HG03139 (cell line): ENCODE measurements around the gene TOM1.

Source experiments
- ATAC-seq: cut with Tn5 transposase; IDR thresholded peaks from one replicate; pipeline ENCODE4 v1.9.1; 2021; ENCODE audit not compliant: unreplicated experiment

Gene TOM1

DNA sequence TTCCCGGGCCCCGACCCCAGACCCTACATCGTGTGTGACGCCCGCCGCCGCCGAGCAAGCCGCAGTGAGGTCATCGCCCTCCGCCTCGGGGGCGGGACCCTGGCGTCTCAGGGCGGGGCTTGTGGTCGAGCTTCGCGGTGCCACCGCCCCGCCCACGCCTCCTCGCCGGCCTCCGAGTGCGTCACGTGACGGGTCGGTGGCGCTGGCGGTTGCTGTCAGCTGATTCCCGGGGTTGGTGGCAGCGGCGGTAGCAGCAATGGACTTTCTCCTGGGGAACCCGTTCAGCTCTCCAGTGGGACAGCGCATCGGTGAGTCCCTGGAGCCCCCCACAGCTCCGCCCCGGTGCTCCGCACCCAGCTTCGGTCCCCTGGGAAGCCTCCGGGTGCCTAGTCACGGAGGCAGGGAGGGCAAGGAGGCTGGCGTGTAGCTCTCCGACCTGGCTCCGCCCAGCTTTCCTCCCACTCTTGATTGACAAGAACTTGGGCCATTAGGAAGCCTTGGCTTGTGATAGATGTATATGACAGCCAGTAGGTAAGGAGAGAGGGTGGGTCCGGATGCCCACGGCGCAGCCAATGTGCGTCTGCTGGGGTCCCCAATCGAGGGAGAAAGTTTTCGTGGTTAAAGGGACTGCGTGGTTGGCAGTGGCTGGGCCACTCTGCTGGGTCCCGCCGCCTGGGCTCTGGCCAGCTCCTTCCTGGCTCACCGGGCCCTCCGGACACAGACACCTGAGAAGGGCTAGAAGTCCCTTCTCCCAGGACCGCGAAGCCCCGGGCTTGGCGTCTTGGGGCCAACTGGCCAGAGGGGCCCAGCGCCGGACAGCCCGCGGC lies at the start of gene TOM1:
Gene TOM1, plus strand, starts transcription at position 222 of the 827 bp plus-strand sequence. Its CDS starts 35 bp downstream, at position 257.
- ATAC-seq, result peak; percentile 94

DNA sequence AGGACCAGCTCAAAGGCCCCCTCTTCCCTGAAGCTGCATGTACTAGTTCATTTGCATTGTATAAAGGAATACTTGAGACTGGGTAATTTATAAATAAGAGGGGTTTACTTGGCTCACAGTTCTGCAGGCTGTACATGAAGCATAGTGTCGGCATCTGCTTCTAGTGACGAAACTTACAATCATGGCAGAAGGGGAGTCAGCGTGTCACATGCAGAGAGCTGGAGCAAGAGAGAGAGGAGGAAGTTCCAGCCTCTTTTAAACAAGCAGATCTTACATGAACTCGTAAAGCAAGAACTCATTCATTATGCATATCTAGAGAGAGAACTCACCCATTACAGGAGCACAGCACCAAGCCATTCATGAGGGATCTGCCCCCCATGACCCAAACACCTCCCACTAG lies 49.5 kb upstream of the TOM1 start:
- no peak for ATAC-seq

DNA sequence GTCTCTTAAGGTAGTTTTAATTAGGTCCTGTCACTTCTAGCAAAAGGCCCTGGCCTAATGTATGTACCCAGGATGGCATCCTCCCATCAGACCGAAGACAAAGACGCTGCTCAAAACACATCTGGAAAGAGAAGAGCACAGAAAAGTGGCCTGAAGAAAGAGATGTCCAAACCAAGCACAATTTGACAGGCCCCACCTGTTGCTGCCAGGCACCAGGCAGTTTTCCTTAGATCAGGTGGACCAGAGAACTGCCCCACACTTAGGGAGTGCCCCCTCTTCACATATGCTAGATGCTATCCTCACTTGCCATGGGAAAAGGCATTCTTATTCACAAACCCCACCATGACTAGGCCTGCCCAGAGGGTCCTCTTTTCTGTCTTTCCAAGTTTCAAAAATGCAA lies 45.7 kb upstream of the TOM1 start:
- ATAC-seq, result no peak

DNA sequence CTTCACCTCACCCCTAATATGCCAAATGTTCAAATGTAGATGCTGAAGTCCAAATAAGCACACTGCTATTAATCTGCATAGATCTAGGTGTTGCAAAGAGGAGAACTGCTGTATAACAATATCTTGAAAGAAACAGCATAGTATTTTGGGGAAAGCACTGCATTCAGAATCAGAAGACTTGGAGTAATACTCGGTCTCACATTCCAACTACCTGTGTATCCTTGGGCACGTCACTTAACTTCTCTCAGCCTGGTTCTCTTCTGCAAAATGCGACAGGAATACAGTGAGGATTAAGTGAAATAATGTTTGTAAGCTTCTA lies 42.7 kb upstream of the TOM1 start:
- peak; percentile 9 for ATAC-seq

DNA sequence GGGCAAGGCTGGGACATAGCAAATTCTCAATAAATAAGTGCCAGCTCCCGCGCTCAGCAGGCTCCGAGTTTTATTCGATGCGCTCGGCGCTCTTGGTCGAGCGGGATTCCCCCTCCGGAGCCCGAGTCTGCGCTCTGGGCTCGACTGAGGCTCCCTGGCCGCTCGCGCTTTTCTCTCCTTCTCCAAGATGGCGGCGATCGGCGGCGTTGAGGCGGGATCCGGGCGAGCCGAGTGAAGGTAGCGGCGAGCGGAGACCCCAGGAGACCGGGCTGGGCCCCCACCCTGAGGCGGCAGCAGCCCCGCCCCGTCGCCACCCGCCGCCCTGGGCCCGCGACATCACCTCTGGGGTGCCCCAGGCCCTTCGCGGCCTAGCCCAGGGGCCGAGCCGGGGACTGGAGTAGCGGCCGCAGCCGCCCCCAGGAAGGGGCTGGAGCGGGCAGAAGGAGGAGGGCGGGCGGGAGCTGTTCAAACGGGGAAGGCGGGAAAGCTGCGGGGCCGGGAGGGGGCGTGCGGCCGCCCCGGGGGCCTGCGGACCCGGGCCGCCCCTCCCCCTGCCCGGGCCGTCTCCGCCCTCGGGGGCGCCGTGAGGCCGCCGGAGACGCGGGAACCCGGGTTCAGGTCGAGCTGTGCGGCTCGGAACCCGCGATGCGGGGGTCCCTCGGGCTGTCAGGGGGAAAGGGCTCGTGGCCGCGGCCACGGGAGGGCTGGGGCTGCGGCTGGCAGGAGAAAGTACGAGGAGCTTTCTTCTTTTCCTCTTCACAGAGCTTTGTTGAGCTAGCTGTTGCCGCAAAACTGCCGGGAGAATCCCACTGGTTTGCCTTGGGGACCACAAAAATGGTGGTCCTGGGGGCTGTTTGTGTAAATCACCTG lies 42.1 kb upstream of the TOM1 start, which contains the start of gene HMGXB4:
Gene HMGXB4, plus strand, starts transcription at position 173 of the 870 bp plus-strand sequence. CDS start 4,898 bp downstream, outside the sequence.
- peak; percentile 83 for ATAC-seq

DNA sequence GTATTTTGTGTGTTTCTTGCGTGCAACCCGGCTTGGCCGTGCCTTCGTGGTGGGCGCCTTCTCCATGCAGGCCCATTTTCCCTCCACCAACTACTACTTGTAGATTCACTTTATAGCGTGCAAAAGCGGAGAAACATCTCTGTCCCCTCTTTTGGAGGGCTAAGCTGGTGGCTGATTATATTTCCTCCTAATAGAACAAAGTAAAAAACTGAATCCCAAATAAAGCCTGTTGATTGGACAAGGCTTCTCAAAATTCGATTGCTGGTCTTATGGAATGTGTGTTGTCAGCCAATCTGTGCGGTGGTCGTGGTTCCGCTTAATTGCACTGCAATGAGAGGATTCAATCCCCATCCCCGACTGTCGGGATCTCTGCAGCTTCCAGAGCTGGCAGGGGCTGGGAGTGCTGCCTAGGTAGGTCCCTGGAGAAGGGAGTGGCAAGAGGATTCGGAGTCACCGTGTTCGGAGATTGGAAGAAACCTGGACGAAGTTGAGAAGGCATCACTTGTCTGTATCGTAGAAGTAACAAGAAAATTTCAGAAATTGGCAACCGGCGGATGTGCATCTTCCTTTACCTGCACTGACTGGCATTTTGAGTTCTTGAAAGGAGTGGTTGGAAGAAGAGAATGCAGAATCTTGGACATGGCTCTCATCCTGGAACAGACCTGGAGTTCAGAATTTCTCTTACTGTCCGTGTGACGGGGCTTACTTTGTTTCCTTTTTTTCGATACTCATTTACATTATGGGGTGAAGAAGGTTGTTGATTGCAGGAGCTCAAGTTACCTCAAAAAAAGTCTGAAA lies 41.3 kb upstream of the TOM1 start:
- no peak for ATAC-seq

DNA sequence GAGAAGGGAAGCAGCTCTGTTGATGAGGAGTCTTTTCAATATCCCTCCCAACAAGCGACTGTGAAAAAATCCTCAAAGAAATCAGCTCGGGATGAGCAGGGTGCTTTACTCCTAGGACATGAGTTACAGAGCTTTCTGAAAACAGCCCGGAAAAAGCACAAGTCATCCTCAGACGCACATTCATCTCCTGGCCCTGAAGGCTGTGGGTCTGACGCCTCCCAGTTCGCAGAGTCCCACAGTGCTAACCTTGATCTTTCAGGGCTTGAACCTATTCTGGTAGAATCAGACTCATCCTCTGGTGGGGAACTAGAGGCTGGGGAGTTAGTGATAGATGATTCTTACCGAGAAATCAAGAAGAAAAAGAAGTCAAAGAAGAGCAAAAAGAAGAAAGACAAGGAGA lies 34.7 kb upstream of the TOM1 start:
- ATAC-seq, result no peak

DNA sequence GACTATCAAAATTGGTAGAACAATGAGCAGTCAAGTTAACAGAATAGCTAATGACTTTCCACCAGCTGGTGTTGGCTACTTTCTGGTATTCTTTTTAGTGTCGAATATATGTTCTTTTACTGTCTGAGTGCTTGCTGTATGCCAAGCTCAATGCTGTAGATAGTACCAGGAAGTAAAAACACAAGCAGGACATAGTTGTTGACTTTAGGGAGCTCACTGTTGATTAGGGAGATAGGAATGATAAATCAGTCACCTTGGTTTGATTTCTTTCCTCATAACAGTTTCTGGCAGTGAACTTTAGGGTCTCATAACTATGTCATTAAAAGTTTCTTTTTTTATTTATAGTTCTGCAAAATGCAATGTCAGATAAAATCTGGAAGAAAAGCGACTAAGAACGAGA lies 33.4 kb upstream of the TOM1 start:
- ATAC-seq, result no peak

DNA sequence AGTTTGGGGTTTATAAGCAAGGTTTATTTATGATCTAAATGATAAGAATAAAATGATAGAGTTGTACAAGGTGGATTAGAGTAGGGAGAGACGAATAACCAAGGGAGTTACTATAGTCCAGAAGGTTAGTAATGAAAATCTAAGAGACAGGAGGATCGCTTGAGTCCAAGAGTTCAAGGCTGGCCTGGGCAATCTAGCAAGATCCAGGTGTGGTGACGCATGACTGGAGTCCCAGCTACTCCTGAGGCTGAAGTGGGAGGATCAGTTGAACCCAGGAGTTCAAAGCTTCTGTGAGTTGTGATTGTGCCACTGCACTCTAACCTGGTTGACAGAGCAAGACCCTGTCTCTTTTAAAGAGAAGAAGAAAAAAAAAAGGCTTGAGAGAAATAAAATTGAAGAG lies 30.1 kb upstream of the TOM1 start:
- ATAC-seq, result no peak

DNA sequence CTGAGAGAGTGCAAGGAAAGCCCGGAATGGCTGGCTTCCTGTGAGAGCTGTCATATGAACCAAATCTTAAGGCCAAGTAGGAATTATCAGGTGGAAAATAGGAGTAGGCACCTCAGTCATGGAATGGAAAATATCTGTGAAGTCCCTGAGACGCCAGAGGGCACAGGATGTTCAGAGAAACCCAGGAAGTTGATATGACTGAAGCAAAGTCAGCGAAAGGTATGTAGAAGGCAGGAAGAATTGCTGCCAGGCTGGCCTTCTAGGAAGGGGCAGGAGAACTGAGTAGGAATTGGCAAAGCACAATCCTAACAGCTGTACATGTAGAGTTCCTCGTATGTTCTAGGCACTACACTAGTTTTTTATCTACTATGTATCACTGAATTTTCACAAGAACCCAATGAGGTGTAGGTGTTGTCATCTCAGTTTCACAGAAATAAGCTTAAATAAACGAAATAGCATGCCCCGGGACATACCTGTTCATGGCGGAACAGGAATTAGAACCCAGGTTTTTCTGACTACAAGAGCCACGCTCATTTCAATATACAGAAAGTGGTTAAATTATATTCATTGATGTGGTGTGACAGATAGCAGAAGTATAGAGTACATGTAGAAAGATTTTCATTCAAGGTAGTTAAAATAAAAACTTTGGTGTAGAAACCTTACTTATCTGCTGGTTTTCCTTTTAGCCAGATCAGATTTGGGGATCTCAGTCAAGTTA lies 25.4 kb upstream of the TOM1 start:
- ATAC-seq, result no peak

DNA sequence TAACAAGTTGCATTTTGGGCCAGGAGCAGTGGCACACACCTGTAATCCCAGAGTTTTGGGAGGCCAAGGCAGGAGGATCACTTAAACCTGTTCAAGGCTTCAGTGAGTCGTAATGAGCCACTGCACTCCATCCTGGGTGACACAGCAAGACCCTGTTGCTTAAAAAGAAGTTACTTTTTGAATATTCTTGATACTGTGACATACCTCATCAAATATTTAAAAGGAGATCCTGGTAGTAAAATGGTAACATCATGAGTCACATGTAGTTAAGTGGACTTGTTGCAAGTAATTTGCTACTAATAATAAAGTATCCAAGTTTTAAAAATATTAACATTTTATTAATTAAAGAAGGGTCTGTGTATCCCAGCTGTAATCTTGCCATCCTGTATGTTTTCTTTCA lies 24.1 kb upstream of the TOM1 start:
- no peak for ATAC-seq

DNA sequence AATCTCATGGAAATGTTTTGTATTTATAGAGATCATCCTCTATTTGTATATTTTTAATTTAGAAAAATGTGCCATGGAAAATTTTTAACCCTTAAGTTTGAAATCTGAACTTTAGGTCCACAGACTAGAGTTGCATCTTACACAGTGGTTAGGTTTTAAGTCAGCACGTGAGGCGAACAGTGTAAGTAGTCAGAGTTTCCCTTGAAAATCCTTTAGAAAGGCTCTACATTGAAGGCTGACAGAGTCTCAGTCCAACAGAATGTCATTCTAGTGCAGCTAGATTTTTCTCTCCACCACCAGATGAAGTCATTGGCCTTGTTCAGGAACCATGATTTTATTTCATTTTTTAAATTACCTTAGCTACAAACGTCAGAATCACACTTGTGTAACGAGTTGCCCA lies 23.7 kb upstream of the TOM1 start:
- no peak for ATAC-seq

DNA sequence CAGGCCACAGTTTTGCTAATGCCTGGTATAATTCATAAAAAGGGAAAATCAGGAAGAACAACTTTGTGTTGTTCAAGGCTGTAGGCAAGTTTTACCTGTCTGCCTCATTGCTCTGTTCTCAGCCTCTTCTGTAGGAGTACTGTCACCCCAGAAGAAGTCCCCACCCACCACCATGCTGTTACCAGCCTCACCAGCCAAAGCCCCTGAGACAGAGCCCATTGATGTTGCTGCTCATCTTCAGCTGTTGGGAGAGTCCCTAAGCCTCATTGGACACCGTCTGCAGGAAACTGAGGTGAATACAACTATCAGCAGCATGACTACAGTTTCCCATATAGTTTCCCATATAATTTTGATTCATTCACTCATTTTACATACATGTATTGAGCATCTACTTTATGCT lies 11.6 kb upstream of the TOM1 start:
- no peak for ATAC-seq

DNA sequence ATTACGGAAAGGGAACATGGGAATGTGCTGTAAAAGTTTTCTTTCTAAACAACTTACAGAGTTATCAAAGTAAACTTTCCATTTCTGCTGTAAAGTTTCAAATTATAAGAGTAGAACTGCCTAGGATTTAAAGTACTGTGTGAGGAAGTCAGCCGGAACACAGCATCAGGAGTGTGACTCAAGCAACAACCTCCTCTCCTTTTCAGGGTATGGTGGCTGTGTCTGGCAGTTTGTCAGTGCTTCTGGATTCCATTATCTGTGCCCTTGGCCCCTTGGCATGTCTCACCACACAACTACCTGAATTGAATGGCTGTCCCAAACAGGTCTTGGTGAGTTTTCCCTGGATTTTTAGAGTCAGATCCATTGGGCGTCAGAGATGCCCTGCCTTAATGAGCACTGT lies 6.9 kb upstream of the TOM1 start:
- ATAC-seq, result no peak

DNA sequence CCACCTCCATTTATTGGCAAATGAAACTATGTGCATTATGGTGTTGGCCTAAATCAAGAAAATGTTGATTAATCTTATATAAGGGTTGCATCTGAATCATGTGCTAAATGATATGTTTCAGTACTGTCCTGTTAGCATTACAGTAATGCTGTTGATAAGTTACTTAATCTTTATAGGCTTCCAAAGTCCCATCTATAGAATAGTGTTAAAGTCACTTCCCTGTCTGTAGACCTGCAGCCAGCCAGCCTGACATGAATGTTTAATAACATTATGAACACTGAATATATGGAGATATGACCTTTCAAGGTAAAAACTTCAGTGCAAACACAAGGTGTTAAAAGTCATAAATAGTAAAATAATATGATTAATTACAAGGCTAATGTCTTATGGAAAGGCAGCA lies 3.6 kb upstream of the TOM1 start:
- ATAC-seq, result no peak

DNA sequence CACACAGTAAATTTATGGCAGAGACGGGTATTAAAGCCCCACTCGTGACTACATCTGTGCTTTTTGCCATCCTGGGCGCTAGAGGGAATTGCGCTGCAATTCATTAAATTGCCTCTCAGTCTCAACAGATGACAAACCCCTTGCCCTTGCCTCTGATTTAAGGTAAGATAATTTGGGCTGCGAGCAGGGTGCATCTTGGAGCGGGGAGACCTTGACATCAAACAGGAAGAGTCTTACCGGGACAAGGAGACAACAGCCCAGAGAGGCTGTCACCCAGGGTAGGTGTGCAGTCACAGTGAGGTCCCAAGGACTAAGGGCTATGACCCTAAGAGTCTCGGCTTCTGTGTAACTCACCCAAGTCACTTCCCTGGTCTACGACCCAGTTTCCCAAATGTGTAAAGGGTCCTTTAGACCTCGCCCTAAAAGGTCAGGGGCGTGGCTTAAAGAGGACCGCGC lies 449 bp upstream of the TOM1 start:
- peak; percentile 2 for ATAC-seq

DNA sequence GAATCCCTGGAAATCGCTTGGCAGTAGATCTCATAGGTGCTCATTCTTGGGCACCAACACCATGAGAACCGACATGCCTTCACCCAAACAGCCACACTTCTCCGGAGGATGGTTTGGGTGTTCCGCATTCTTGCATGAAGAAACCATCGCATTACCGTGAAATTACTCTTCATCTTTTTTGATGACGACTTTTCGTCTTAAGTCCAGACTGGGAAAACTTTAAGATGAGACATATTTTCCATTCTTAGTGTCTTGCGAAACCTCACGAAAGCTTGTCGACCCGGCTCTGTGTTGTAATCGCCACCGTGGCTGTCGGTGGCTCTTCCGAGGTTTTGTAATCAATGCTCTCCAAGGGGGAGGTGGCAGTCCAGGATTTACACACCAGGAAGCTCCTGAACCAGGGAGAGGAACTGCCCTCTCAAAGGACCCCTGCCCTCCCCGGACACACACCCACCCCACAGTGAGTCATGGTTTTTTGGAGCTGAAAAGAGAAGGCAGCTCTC lies 1.7 kb downstream of the TOM1 start:
- no peak for ATAC-seq

DNA sequence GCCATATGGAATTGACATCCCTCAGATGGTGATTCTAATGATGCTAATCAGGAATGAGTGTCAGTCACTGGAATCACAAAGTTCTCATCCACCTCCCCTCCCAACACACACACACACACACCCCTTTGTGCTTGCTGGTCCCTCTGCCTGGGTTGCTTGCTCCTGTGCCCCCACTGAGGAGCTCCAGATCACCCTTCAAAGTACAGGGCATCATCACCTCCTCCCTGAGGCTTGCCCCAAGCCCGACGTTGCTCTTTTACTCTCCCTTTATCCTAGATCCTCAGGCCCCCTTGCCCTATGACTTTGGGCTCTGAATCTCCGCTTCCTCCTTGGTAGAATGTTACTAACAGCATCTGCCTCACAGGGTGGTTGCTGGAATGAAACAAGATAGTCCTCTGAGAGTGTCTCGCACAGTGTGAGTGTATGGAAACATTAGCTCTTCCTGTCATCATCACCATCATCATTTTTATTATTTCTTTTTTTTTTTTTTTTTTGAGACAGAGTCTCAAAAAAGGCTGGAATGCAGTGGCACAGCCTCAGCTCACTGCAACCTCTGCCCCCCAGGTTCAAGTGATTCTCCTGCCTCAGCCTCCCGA lies 3.4 kb downstream of the TOM1 start:
- ATAC-seq, result no peak

DNA sequence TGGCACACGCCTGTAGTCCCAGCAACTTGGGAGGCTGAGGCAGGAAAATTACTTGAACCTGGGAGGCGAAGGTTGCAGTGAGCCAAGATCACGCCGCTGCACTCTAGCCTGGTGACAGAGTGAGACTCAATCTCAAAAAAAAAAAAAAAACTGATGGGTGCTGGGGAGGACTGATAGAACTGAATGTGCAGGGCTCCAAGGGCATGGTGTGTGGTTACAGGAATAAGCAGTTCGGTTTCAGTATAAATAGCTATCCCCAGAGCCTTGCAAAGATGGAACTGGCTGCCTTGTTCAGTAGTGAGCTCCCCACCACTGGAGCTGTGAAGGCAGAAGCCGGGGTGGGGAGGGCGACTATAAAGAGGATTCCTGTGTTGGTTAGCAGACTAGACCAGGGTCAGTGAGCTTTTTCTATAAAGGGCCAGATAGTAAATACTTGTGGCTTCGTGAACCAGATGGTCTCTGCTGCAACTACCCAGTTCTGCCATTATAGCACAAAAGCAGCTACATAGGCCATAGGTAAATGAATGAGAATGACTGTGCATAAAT lies 5.9 kb downstream of the TOM1 start:
- no peak for ATAC-seq
